ENCODE measurements around the gene CHRNB1.

Gene CHRNB1

GRCh38 chr17:7438656-7439460, 6.0 kb upstream of the CHRNB1 start:
- DNase-seq, result no peak

- no peak for DNase-seq
These were observed 5.3 kb upstream of the CHRNB1 start, which contains the start of gene FGF11 for GRCh38 chr17:7439462-7440112. Gene FGF11 (plus strand): TSS chr17:7439512. CDS start chr17:7439621, 109 bp downstream.

- peak; percentile 39 for DNase-seq
These were observed 4.6 kb upstream of the CHRNB1 start for GRCh38 chr17:7440113-7440833.

GRCh38 chr17:7440834-7441195, 4.0 kb upstream of the CHRNB1 start:
- DNase-seq, result no peak

- DNase-seq, result no peak
These were observed 3.6 kb upstream of the CHRNB1 start for GRCh38 chr17:7441266-7441665.

- no peak for DNase-seq
These were observed 2.7 kb upstream of the CHRNB1 start for GRCh38 chr17:7442142-7442541.

GRCh38 chr17:7443499-7444485, 1.1 kb upstream of the CHRNB1 start:
- no peak for DNase-seq

- no peak for DNase-seq
These were observed 733 bp downstream of the CHRNB1 start for GRCh38 chr17:7445619-7445968.

- no peak for DNase-seq
These were observed 3.6 kb downstream of the CHRNB1 start for GRCh38 chr17:7448461-7448860.

GRCh38 chr17:7459961-7460545, 15.2 kb downstream of the CHRNB1 start:
- no peak for DNase-seq

- DNase-seq, result no peak
These were observed 16.2 kb downstream of the CHRNB1 start for GRCh38 chr17:7460850-7461660.

GRCh38 chr17:7462474-7463371, 17.9 kb downstream of the CHRNB1 start:
- DNase-seq, result no peak

- DNase-seq, result no peak
These were observed 18.5 kb downstream of the CHRNB1 start for GRCh38 chr17:7463372-7463846.

- no peak for DNase-seq
These were observed 19.2 kb downstream of the CHRNB1 start for GRCh38 chr17:7464081-7464480.

- DNase-seq, result no peak
These were observed 20.9 kb downstream of the CHRNB1 start for GRCh38 chr17:7465597-7466275.

GRCh38 chr17:7466318-7466638, 21.4 kb downstream of the CHRNB1 start:
- DNase-seq, result no peak

- peak; percentile 65 for DNase-seq
These were observed 21.9 kb downstream of the CHRNB1 start for GRCh38 chr17:7466639-7467341.

- no peak for DNase-seq
These were observed 22.6 kb downstream of the CHRNB1 start for GRCh38 chr17:7467498-7467897.

- no peak for DNase-seq
These were observed 23.4 kb downstream of the CHRNB1 start for GRCh38 chr17:7468290-7468689.
